Endothelial cell of umbilical vein (primary cell): ENCODE data around the gene TIMP1.

Experiments used
- EZH2 ChIP-seq: IDR thresholded peaks from 2 replicates; pipeline ENCODE4 v1.6.1; 2012; ENCODE audit warnings: borderline replicate concordance, low read depth, mild to moderate bottlenecking, moderate library complexity, low read length, inconsistent platforms; ENCODE audit not compliant: severe bottlenecking
- MYC ChIP-seq: IDR thresholded peaks from one replicate; pipeline ENCODE4 v1.6.1; 2011; ENCODE audit warnings: mild to moderate bottlenecking, low read depth, low read length
- POLR2A ChIP-seq: IDR thresholded peaks from 2 replicates; pipeline ENCODE4 v1.6.1; 2012; ENCODE audit warnings: low read depth, mild to moderate bottlenecking, control low read depth, low read length
- POLR2AphosphoS5 ChIP-seq: IDR thresholded peaks from 2 replicates; pipeline ENCODE4 v1.6.1; 2012; ENCODE audit warnings: low read depth, mild to moderate bottlenecking, control low read depth, low read length, moderate library complexity; ENCODE audit not compliant: insufficient read depth
- TF ChIP-seq, protein P1 (sequence below), 2 donors: IDR thresholded peaks; 1 replicate in 1 of 2; 2 replicates in 1 of 2; pipeline ENCODE4 v1.5.1; 2011; ENCODE audit warnings: low read length in 2 of 2, mild to moderate bottlenecking in 2 of 2, moderate library complexity in 2 of 2, control low read depth in 1 of 2, inconsistent platforms in 1 of 2, low read depth in 1 of 2; ENCODE audit not compliant: insufficient read depth in 1 of 2; ENCODE audit errors: extremely low read depth in 1 of 2
- TF ChIP-seq, protein P2 (sequence below): IDR thresholded peaks from 2 replicates; pipeline ENCODE4 v1.6.1; 2011; ENCODE audit not compliant: insufficient read depth, insufficient read length

DNA sequence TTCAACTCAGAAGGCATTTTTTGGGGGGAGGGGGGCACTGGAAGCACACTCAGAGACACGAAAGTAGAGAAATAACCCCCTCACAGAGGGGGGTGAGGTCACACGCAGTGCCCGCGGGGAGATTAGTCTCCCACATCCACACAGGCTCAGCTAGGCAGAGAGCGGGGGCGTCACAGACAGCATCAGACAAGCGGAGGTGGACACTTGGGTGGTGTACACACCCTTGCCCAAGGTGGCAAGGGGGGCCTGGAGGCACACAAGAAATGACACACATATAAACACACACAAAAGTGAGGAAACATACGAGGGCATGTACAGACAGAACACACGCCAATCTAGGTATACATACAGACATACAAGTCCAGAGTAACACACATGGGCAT is 38.1 kb downstream of the TIMP1 start:
- TF ChIP-seq POLR2AphosphoS5 = no peak
- TF ChIP-seq, protein P1, sequence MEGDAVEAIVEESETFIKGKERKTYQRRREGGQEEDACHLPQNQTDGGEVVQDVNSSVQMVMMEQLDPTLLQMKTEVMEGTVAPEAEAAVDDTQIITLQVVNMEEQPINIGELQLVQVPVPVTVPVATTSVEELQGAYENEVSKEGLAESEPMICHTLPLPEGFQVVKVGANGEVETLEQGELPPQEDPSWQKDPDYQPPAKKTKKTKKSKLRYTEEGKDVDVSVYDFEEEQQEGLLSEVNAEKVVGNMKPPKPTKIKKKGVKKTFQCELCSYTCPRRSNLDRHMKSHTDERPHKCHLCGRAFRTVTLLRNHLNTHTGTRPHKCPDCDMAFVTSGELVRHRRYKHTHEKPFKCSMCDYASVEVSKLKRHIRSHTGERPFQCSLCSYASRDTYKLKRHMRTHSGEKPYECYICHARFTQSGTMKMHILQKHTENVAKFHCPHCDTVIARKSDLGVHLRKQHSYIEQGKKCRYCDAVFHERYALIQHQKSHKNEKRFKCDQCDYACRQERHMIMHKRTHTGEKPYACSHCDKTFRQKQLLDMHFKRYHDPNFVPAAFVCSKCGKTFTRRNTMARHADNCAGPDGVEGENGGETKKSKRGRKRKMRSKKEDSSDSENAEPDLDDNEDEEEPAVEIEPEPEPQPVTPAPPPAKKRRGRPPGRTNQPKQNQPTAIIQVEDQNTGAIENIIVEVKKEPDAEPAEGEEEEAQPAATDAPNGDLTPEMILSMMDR (IDR thresholded peaks at IDR 0.05; ENCODE audit: extremely low read depth in 1 of 2, insufficient read depth in 1 of 2, low read depth in 1 of 2, low read length in 2 of 2) = no peak
- TF ChIP-seq POLR2A = no peak
- TF ChIP-seq MYC = no peak
- no peak for TF ChIP-seq EZH2
- TF ChIP-seq, protein P2, sequence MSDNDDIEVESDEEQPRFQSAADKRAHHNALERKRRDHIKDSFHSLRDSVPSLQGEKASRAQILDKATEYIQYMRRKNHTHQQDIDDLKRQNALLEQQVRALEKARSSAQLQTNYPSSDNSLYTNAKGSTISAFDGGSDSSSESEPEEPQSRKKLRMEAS = no peak
